IMR-90 (cell line): ENCODE measurements around the gene CELA2A. TPM values are rescaled to one million over a fixed set of nuclear protein-coding genes. Genes with fewer than 3 reads are reported as not detected.

ENCODE experiments used
- ATAC-seq: fragments of 200-7000 bp; cut with Tn5 transposase; 2 replicates; pipeline ENCODE4 v1.9.1; 2020; ENCODE audit warnings: low read depth, mild to moderate bottlenecking, moderate library complexity
- BruUV-seq: library from RNA; stranded (reverse); fragments of 400-500 nt; replicated peaks from 2 replicates; lab custom pipeline; 2021; lab: Mats Ljungman, UMichigan
- CTCF ChIA-PET: fragments of 300-600 bp; formaldehyde crosslinking; extraction: SDS; loops from one replicate; lab custom pipeline; 2021; ENCODE audit warnings: antibody characterized with exemption; lab: Yijun Ruan, JAX
- POLR2A ChIA-PET: fragments of 300-600 bp; sonication (Branson Sonifier 250); formaldehyde crosslinking; loops from one replicate; lab custom pipeline; 2022; ENCODE audit warnings: antibody characterized with exemption; ENCODE audit not compliant: unreplicated experiment; lab: Charles Lee
- DNase-seq: peaks from one replicate; pipeline ENCODE4 v3.0.0; 2013
- H2AFZ ChIP-seq: replicated peaks from 2 replicates; pipeline ENCODE3; 2013; ENCODE audit warnings: low read length, mild to moderate bottlenecking; ENCODE audit not compliant: poor library complexity
- H2AK5ac ChIP-seq: 2 replicates; pipeline ENCODE4 v1.6.1; 2013; ENCODE audit warnings: low read depth, low read length, inconsistent platforms
- H2AK9ac ChIP-seq: replicated peaks from 2 replicates; pipeline ENCODE3; 2013; ENCODE audit warnings: mild to moderate bottlenecking, low read depth, low read length, moderate library complexity; ENCODE audit not compliant: poor library complexity
- H2BK120ac ChIP-seq: 2 replicates; pipeline ENCODE4 v1.6.1; 2013; ENCODE audit warnings: low read depth, low read length, inconsistent platforms
- H2BK15ac ChIP-seq: 3 replicates; pipeline ENCODE4 v1.6.1; 2013; ENCODE audit warnings: low read depth, low read length, inconsistent platforms
- H2BK20ac ChIP-seq: 2 replicates; pipeline ENCODE4 v1.6.1; 2013; ENCODE audit warnings: low read depth, mild to moderate bottlenecking, inconsistent platforms, low read length, moderate library complexity
- H2BK5ac ChIP-seq: 2 replicates; pipeline ENCODE4 v1.6.1; 2013; ENCODE audit warnings: mild to moderate bottlenecking, low read depth, low read length, inconsistent platforms; ENCODE audit not compliant: poor library complexity, severe bottlenecking
- H3K14ac ChIP-seq: replicated peaks from 2 replicates; pipeline ENCODE4 v1.6.1; 2013; ENCODE audit warnings: low read depth, low read length, inconsistent platforms
- H3K18ac ChIP-seq: 2 replicates; pipeline ENCODE4 v1.6.1; 2013; ENCODE audit warnings: low read depth, low read length, control low read depth
- H3K23ac ChIP-seq: 2 replicates; pipeline ENCODE4 v1.6.1; 2013; ENCODE audit warnings: low read depth, low read length, inconsistent platforms
- H3K27ac ChIP-seq: 2 replicates; pipeline ENCODE4 v1.5.1; 2013; ENCODE audit warnings: mild to moderate bottlenecking, control low read depth, low read length; ENCODE audit not compliant: insufficient read depth
- H3K27me3 ChIP-seq: 2 replicates; pipeline ENCODE4 v1.6.1; 2013; ENCODE audit warnings: low read length; ENCODE audit not compliant: control insufficient read depth, insufficient read depth
- H3K36me3 ChIP-seq: 2 replicates; pipeline ENCODE4 v1.6.1; 2013; ENCODE audit warnings: low read length, mixed read lengths; ENCODE audit not compliant: control insufficient read depth, insufficient read depth
- H3K4ac ChIP-seq: 2 replicates; pipeline ENCODE4 v1.6.1; 2013; ENCODE audit warnings: low read depth, low read length, inconsistent platforms
- H3K4me1 ChIP-seq: 2 replicates; pipeline ENCODE4 v1.6.1; 2013; ENCODE audit warnings: low read length, mixed read lengths; ENCODE audit not compliant: control insufficient read depth, insufficient read depth
- H3K4me2 ChIP-seq: 2 replicates; pipeline ENCODE4 v1.6.1; 2013; ENCODE audit warnings: low read depth, mild to moderate bottlenecking, control low read depth, low read length, moderate library complexity
- H3K4me3 ChIP-seq: 2 replicates; pipeline ENCODE4 v1.5.1; 2013; ENCODE audit warnings: low read depth, mild to moderate bottlenecking, control low read depth, low read length, moderate library complexity; ENCODE audit not compliant: insufficient read depth
- H3K56ac ChIP-seq: 2 replicates; pipeline ENCODE4 v1.6.1; 2013; ENCODE audit warnings: low read length, inconsistent platforms; ENCODE audit not compliant: insufficient read depth; ENCODE audit errors: extremely low read depth
- H3K79me1 ChIP-seq, 2 experiments: 2 replicates each; pipeline ENCODE4 v1.6.1; 2013; ENCODE audit warnings: low read length in 2 of 2, inconsistent platforms in 1 of 2, low read depth in 1 of 2
- H3K9ac ChIP-seq: 2 replicates; pipeline ENCODE4 v1.6.1; 2013; ENCODE audit warnings: low read depth, low read length, control low read depth
- H3K9me1 ChIP-seq: 2 replicates; pipeline ENCODE4 v1.6.1; 2013; ENCODE audit warnings: low read length, inconsistent platforms; ENCODE audit not compliant: insufficient read depth
- H3K9me3 ChIP-seq: 2 replicates; pipeline ENCODE4 v1.6.1; 2013; ENCODE audit warnings: low read length; ENCODE audit not compliant: control insufficient read depth, insufficient read depth
- H4K20me1 ChIP-seq: 2 replicates; pipeline ENCODE4 v1.6.1; 2013; ENCODE audit warnings: low read length, inconsistent platforms; ENCODE audit not compliant: insufficient read depth
- H4K5ac ChIP-seq: 2 replicates; pipeline ENCODE4 v1.6.1; 2013; ENCODE audit warnings: mild to moderate bottlenecking, low read depth, low read length, control low read depth
- H4K8ac ChIP-seq, 2 experiments: 2 replicates each; pipeline ENCODE4 v1.6.1; 2013; ENCODE audit warnings: low read depth in 2 of 2, low read length in 2 of 2, control low read depth in 1 of 2, inconsistent platforms in 1 of 2
- H4K91ac ChIP-seq: 2 replicates; pipeline ENCODE4 v1.6.1; 2013; ENCODE audit warnings: low read depth, low read length, inconsistent platforms; ENCODE audit not compliant: insufficient read depth
- ELK1 ChIP-seq: fragments of 150-350 bp; IDR thresholded peaks from 2 replicates; pipeline ENCODE4 v1.6.1; 2016; ENCODE audit warnings: low read depth, mild to moderate bottlenecking, low read length, moderate library complexity, borderline replicate concordance
- MXI1 ChIP-seq: IDR thresholded peaks from 2 replicates; pipeline ENCODE4 v1.6.1; 2012; ENCODE audit warnings: low read depth, mild to moderate bottlenecking, low read length, moderate library complexity, borderline replicate concordance
- USF2 ChIP-seq: fragments of 150-350 bp; IDR thresholded peaks from 2 replicates; pipeline ENCODE4 v1.6.1; 2017; ENCODE audit warnings: mild to moderate bottlenecking, antibody characterized with exemption, low read length, low read depth
- WGBS, 2 experiments: methylation state at CpG; one replicate each; pipeline versions ENCODE4 v1.1.5 to v1.1.7; 2013; ENCODE audit warnings: missing lambda C conversion rate in 2 of 2; ENCODE audit not compliant: insufficient read length in 1 of 2; ENCODE audit errors: extremely low coverage in 2 of 2; 5-methylcytosine and 5-hydroxymethylcytosine counted together
- dilution Hi-C: fragments of 300-500 bp; cut with HindIII; formaldehyde crosslinking; loops from one replicate; pipeline ENCODE4 v1.14.3; 2018; ENCODE audit warnings: low sequenced_read_pairs; ENCODE audit not compliant: unreplicated experiment
- in situ Hi-C: fragments of 300-500 bp; cut with MboI; formaldehyde crosslinking; loops from 3 replicates; pipeline ENCODE4 v1.14.3; 2019; ENCODE audit warnings: low sequenced_read_pairs, inconsistent platforms, mixed read lengths
- intact Hi-C: fragments of 100-400 bp; cut with micrococcal nuclease; formaldehyde crosslinking; loops from 2 replicates; pipeline ENCODE4 v1.10.0; 2022
- polyA plus RNA-seq, 3 experiments: library from polyadenylated mRNA; depleted of rRNA; stranded (reverse); fragments of >200 nt; gene quantifications; 2 replicates each; pipeline ENCODE4 v1.2.3, GENCODE V29; 2012; ENCODE audit warnings: low replicate concordance in 1 of 3
- total RNA-seq: library from RNA; depleted of rRNA; stranded (reverse); fragments of >200 nt; gene quantifications from 2 replicates; pipeline ENCODE4 v1.2.3, GENCODE V29; 2012

CELA2A gene
- total and polyA plus RNA-seq, 2 of the 4 experiments (the other 2 are of a cell fraction), result not detected

GRCh38 chr1:15453734-15454133 is 2.8 kb upstream of the CELA2A start:
- Histone ChIP-seq H3K4me3 (no peak overlapping the region), H3K27ac (no peak overlapping the region), H3K79me1 (no peaks in the 10 kb centered on the region), H4K8ac (no peak overlapping the region), H2AK5ac (no peak overlapping the region), H3K18ac (no peak overlapping the region), H3K36me3 (no peaks in the 10 kb centered on the region), H2BK5ac (no peak overlapping the region), H3K9ac (no peak overlapping the region), H3K4me2 (no peak overlapping the region), H3K4ac (no peak overlapping the region), H4K5ac (no peak overlapping the region), H3K56ac (no peak overlapping the region), H2AK9ac (no peak overlapping the region), H3K4me1 (0 out of 2 replicates have a peak, but pooled peaks cover 4% of the 10 kb centered on the region), H2AFZ (no peak overlapping the region), H3K27me3 (no peaks in the 10 kb centered on the region), H4K20me1 (no peaks in the 10 kb centered on the region), H2BK15ac (no peak overlapping the region), H3K14ac (no peak overlapping the region), H4K91ac (no peak overlapping the region), H3K9me3 (peaks cover 4% of the 10 kb centered on the region), H2BK20ac (no peak overlapping the region), H2BK120ac (no peak overlapping the region), H3K9me1 (no peaks in the 10 kb centered on the region), H3K23ac (no peak overlapping the region)
- ChIA-PET POLR2A (interaction anchor here (0.5 kb wide), 1 partner anchor 42 kb away, joined by 4 read pairs; no protein-coding TSS in a partner anchor), CTCF (no interaction called here)
- dilution Hi-C loops, result no loop called here
- intact Hi-C loops, result no loop called here
- ATAC-seq (no peak), DNase-seq (peak; percentile 44)
- WGBS, 2 experiments, result no CpG with 5 or more reads among the region's 11 CpGs
- TF ChIP-seq ELK1 (no peak), MXI1 (no peak), USF2 (no peak)
- in situ Hi-C loops, result no loop called here
- no TSS peak for BruUV-seq
